Uterus (tissue), 2 donors: ENCODE results near the gene P2RY11.

Experiments used
- POLR2A ChIP-seq, 2 donors: fragments of 450-650 bp; IDR thresholded peaks; one replicate each; pipeline ENCODE4 v1.6.1; 2016; ENCODE audit warnings: antibody characterized with exemption in 2 of 2, mild to moderate bottlenecking in 1 of 2, moderate library complexity in 1 of 2
- TF ChIP-seq, protein P1 (sequence below), 4 experiments: fragments of 200-600 bp in 2 of 4; fragments of 450-650 bp in 2 of 4; sonication (generic) in 2 of 4; IDR thresholded peaks; one replicate each; pipeline ENCODE4 v1.5.1; 2016 to 2019; ENCODE audit warnings: antibody characterized with exemption in 4 of 4, mild to moderate bottlenecking in 2 of 4, moderate library complexity in 1 of 4

DNA sequence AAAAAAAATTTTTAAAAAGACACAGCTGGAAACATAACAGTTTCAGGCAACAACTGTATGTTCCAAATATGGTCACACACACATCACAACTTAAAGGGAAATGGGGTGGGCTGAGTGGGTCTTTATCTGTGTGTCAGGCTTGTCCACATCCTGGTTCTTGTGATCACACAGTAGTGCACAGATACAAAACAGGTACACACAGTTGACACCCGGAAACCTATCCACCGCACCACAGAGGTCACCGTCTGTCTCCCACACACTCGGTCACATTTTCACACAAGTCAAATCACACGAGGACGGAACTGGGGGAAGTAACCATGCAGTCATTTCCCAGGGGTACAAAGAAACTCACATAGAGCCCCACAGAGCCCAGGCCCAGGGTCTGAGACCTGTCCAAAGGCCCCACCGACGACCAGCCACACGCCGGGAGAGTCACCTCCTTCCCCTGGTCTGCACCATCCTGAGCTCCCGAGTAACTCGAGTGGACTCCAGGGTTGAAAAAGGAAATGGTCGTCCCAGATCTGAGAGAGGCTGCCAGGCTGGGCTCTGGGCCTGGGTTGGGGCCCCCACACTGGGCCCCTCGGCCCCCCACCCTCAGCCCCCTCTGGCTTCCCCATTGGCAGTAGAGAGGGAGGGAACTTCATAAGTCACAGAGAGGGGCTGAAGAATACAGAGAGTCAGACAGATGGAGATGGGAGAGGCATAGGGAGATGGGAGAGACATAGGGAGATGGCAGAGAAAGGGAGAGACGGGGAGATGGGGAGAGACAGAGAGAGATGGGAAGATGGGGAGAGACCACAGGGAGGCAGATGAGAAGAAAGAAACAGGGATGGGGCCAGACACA, 6.6 kb upstream of the P2RY11 start:
- TF ChIP-seq, protein P1, sequence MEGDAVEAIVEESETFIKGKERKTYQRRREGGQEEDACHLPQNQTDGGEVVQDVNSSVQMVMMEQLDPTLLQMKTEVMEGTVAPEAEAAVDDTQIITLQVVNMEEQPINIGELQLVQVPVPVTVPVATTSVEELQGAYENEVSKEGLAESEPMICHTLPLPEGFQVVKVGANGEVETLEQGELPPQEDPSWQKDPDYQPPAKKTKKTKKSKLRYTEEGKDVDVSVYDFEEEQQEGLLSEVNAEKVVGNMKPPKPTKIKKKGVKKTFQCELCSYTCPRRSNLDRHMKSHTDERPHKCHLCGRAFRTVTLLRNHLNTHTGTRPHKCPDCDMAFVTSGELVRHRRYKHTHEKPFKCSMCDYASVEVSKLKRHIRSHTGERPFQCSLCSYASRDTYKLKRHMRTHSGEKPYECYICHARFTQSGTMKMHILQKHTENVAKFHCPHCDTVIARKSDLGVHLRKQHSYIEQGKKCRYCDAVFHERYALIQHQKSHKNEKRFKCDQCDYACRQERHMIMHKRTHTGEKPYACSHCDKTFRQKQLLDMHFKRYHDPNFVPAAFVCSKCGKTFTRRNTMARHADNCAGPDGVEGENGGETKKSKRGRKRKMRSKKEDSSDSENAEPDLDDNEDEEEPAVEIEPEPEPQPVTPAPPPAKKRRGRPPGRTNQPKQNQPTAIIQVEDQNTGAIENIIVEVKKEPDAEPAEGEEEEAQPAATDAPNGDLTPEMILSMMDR (IDR thresholded peaks at IDR 0.05), result no peak
- TF ChIP-seq POLR2A (IDR thresholded peaks at IDR 0.05), result no peak
